Right lobe of liver (tissue), 4 donors: ENCODE measurements around the gene CD244.

ENCODE experiments used
- POLR2A ChIP-seq: fragments of 450-650 bp; IDR thresholded peaks from one replicate; pipeline ENCODE4 v1.6.1; 2017; ENCODE audit warnings: antibody characterized with exemption, mild to moderate bottlenecking
- TF ChIP-seq, protein P1 (sequence below), 4 donors: fragments of 200-600 bp in 3 of 4; fragments of 450-650 bp in 1 of 4; IDR thresholded peaks; one replicate each; pipeline versions ENCODE4 v1.5.1 to v1.8.0; 2016 to 2022; ENCODE audit warnings: antibody characterized with exemption in 4 of 4, mild to moderate bottlenecking in 2 of 4
- donor health status: DM: no; HTN: no; CAD: no.
- donor health status: DM: no; HTN: no; CAD: no.
- donor health status: DM: no; HTN: yes; CAD: no.

DNA sequence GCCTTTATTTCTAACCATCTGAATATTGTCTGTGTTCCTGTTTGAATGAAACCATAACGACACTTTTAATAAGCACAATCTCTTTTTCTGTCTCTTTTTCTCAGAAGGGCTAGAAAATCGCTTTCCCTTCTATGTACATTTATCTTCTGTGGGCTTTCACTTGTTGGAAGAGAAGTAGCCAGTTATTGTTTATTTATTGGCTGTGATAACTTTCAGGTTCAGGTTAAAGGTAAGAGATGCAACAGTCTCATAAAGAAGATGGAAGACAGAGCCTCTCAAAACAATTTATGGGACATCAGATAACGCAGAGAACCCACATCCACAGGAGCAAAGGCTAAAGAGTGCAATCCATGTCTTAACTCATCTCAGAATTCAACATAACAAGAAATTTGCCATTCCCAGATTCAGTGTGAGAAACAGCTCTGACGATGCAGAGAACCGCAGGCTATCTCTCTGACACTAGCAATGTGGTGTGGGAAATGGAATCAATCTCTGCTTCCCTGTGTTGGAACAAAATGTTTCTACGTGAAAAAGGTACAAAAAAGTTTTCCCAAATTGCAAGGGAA lies 4.1 kb upstream of the CD244 start:
- no peak for TF ChIP-seq POLR2A
- TF ChIP-seq, protein P1, sequence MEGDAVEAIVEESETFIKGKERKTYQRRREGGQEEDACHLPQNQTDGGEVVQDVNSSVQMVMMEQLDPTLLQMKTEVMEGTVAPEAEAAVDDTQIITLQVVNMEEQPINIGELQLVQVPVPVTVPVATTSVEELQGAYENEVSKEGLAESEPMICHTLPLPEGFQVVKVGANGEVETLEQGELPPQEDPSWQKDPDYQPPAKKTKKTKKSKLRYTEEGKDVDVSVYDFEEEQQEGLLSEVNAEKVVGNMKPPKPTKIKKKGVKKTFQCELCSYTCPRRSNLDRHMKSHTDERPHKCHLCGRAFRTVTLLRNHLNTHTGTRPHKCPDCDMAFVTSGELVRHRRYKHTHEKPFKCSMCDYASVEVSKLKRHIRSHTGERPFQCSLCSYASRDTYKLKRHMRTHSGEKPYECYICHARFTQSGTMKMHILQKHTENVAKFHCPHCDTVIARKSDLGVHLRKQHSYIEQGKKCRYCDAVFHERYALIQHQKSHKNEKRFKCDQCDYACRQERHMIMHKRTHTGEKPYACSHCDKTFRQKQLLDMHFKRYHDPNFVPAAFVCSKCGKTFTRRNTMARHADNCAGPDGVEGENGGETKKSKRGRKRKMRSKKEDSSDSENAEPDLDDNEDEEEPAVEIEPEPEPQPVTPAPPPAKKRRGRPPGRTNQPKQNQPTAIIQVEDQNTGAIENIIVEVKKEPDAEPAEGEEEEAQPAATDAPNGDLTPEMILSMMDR (IDR thresholded peaks at IDR 0.05): no peak
